Stimulated activated CD4-positive, alpha-beta T cell treated with anti-CD3 and anti-CD28 coated beads, TNF-alpha, amount 100 ng/mL, for 48 hours (primary cell): ENCODE results near the gene CCSER2.

Experiments
- DNase-seq, 3 donors: peaks; one replicate each; pipeline ENCODE4 v3.0.0-alpha.2; 2020; ENCODE audit warnings: low read depth in 3 of 3

CCSER2 gene

DNA sequence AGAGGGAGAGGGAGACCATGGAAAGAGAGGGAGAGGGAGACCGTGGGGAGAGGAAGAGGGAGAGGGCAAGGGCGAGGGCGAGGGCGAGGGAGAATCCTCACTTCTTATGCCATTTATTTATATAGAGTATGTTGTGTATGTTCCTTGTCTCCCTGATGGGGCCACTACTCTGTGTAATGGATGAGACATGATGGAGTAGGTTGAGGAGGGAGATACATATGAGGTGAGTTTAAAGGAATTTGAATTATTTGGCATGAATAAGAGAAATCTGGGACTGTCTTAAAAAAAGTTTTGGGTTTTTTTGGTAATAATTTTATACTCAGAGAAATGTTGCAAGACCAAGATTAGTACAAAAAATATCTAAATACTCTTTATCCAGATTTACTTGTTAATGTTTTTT is 20.1 kb downstream of the CCSER2 start:
- no peak for DNase-seq

DNA sequence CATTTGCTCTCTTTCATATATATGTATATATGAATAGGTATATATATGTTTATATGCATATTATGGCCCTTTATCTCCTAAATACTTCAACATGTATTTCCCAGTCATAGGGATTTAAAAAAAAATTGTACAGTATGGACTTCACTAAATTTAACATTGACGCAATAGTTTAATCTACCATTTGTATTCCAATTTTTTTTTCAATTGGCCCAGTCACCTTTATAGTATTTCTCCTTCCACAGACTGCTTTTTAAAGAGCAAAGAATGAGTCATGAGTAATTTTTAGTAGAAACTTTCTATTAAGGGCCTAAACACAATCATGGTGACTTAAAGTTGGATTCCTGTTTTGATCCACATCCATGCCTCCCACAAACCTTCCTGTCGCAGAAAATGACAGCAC is 20.5 kb downstream of the CCSER2 start:
- no peak for DNase-seq

- peak; percentile 45 to 53 (median 46) for DNase-seq
Measured at GRCh38 chr10:84352251-84352842, 24.0 kb downstream of the CCSER2 start.

- DNase-seq: no peak
Measured at GRCh38 chr10:84353052-84353803, 24.8 kb downstream of the CCSER2 start.

GRCh38 chr10:84354623-84355022 is 26.2 kb downstream of the CCSER2 start:
- DNase-seq: no peak

DNA sequence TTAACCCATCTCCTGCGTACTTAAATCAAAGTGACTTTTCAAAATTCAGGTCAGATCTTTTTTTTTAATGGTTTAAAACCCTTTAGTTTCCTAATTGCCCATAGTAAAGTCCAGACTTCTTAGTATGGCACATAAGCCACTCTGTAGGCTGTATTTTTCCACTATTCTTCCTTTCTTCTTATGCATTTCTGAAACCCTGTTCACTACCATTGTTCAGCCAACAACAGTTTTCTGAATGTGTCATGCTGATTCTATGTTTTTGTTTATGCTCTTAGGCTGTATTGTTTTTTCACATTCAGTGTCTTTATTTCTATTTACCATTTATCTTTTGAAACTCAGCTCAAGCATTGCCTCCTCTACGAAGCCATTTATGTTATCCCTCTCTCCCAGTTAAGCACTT is 26.7 kb downstream of the CCSER2 start:
- no peak for DNase-seq

- DNase-seq: no peak
Measured at GRCh38 chr10:84356928-84357327, 28.5 kb downstream of the CCSER2 start.

- DNase-seq: no peak
Measured at GRCh38 chr10:84358743-84359142, 30.4 kb downstream of the CCSER2 start.

DNA sequence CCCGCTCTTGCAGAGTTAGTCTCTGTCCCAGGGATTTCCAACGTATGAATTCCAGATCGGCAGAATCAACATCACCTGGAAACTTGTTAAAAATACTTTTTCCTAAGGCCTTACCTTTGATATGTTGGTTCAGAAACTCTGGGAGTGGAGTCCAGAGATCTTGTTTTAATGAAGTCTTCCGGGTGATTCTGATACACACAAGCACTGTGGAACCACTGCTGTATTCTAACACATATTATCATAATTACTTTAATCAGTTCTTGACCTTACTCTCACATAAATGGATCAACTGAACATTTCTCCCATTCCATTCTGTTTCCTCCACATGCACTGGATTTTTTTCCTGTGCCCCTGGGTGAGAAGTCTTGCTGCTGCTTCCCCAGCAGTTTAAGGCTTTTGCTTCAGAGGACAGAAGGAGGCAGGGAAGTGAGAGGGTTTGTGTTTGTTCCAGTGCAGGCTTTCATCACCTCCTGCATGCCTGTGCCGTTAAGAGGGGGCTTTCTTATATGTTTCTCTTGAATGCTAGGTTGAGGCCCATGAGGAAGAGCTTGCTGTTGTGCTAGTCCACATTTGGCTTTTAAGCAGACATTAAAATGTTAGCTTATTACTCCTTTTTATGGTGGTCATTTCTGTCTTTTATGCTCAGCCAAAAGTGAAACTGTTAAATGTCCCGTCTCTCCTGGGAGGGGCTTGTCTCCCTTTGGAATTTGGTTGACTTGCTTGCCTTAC is 32.4 kb downstream of the CCSER2 start:
- DNase-seq: no peak

- DNase-seq: no peak
Measured at GRCh38 chr10:84365335-84365881, 37.0 kb downstream of the CCSER2 start.

DNA sequence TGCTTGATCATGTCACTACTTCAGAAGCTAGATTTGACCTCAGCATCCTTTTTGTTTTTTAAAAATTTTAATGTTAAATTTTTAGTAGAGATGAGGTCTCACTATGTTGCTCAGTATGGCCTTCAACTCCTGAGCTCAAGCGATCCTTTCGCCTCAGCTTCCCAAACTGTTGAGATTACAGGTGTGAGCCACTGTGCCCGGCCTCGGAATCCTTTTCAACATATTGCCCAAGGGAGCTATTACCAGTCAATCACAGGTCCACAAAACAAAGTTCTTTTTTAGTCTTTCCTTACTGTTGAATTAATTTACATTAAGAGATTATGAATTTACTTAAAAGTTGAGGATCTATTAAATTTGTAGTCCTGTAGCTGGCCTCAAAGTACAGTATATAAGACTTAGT is 37.7 kb downstream of the CCSER2 start:
- no peak for DNase-seq

GRCh38 chr10:84367256-84367655 is 38.9 kb downstream of the CCSER2 start:
- no peak for DNase-seq

DNA sequence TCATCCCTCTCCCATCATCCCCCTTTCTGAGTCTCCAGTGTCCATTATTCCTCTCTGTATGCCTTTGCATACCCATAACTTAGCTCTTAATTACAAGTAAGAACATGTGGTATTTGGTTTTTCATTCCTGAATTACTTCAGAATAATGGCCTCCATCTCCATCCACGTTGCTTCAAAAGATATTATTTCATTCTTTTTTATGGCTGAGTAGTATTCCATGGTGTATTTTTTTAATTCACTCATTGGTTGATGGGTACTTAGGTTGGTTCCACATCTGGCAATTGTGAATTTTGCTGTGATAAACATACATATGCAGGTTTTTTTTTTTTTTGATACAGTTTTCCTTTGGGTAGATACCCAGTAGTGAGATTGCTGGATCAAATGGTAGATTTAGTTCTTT is 40.4 kb downstream of the CCSER2 start:
- DNase-seq: no peak

- DNase-seq: no peak
Measured at GRCh38 chr10:84370283-84370682, 41.9 kb downstream of the CCSER2 start.

- no peak for DNase-seq
Measured at GRCh38 chr10:84371944-84372343, 43.6 kb downstream of the CCSER2 start.

- no peak for DNase-seq
Measured at GRCh38 chr10:84373000-84373399, 44.6 kb downstream of the CCSER2 start.

GRCh38 chr10:84374455-84374854 is 46.1 kb downstream of the CCSER2 start:
- DNase-seq: no peak

GRCh38 chr10:84375011-84375410 is 46.6 kb downstream of the CCSER2 start:
- peak in 1 of 3 donors; percentile 33 for DNase-seq

- DNase-seq: no peak
Measured at GRCh38 chr10:84375881-84376280, 47.5 kb downstream of the CCSER2 start.

- DNase-seq: no peak
Measured at GRCh38 chr10:84388148-84388547, 59.8 kb downstream of the CCSER2 start.

- no peak for DNase-seq
Measured at GRCh38 chr10:84390364-84390763, 62.0 kb downstream of the CCSER2 start.

DNA sequence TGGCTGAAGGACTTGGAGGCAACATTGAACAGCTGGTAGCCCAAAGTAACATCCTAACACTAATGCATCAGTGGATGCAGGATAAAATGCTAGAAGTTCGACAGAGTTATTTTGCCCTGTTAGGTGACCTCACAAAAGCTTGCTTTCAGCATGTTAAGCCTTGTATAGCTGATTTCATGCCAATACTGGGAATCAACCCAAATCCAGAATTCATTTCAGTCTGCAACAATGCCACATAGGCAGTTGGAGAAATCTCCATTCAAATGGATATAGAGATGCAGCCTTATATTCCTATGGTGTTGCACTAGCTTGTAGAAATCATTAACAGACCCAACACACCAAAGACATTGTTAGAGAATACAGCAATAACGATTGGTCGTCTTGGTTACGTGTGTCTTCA is 62.9 kb downstream of the CCSER2 start:
- DNase-seq: no peak

DNA sequence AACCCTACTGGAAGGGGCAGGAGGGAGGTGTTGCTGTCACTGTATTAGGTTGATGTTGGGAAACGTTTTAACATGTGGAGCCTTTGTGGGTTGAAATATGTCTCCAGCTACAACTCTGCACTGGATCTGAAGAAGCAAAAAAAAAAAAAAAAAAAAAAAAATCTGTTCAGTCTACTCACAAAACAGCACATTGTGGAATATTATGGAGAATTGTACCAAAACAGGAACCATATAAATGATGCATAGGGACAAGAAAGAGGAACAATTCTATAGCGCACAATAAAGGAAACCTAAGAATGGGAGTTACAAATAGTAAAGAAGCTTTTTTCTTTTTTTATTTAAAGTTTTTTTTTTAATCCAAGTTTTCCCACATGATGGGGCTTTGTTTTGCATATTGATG is 63.8 kb downstream of the CCSER2 start:
- DNase-seq: no peak
